NCI-H524 (cell line): Measurements from ENCODE around the gene TIGD3.
A peak's percentile ranks its signal among the peaks of the same experiment; 100 is the strongest.

Experiments used
- DNase-seq, 2 experiments: peaks; one replicate each; lab custom pipeline; 2025; lab: John Stamatoyannopoulos, UW

The TIGD3 gene

GRCh38 chr11:65370659-65371049, 16.1 kb downstream of the TIGD3 start:
- no peak for DNase-seq

DNA sequence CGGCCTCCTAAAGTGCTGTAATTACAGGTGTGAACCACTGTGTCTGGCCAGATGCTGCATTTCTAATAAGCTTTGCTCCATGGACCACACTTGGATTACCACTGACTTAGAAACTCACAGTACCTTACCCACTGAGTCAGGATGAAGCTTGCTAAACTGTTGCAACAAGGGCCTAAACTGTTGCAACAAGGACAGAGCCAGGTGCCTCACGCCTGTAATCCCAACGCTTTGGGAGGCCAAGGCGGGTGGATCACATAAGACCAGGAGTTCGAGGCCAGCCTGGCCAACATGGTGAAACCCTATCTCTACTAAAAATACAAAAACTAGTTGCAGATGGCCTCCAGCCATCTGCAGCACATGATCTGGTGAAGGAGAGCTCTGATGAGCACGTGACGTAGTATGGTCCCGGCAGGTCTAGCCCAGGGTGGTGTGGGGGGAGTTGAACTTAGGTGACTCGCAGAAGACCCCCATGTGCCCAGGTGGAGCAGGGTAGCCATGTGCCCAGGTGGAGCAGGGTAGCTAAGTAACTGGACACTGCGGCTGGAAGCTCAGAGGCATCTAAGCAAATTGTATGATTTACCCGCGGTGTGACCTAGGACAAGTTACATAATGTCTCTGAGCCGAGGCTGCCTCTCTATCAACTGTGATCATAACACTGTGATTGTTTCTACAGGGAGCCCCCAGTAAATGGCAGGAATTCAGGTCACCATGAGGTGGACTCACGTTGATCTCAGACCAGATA, 19.5 kb downstream of the TIGD3 start:
- DNase-seq, result no peak

GRCh38 chr11:65375012-65375411, 20.5 kb downstream of the TIGD3 start:
- no peak for DNase-seq

DNA sequence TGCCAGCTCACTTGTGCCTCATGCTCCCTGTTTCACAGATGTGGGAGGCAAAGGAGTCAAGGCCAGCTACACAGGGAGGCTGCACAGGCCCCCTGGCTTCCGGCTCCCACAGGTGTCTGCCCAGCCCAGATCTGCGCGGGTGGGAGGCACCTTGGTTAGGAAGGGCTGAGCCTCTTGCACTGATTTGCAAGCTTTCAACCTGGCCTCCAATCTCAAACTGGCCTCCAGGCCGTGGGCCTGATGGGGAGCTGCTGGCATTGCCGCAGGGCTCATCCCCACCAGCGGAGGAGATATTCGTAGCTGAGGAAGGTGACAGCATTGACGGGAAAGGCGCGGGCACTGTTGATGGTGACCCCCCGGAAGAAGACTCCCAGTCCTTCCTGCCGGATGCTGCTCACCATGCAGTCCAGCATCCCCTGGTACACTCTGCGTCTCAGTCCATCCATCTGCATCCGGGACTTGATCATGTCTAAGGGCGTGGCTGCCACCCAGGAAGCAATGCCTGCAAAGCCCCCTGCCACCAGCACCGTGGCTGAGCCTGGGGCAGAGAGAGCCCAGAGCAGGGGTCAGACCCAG, 21.7 kb downstream of the TIGD3 start:
- DNase-seq, result no peak

DNA sequence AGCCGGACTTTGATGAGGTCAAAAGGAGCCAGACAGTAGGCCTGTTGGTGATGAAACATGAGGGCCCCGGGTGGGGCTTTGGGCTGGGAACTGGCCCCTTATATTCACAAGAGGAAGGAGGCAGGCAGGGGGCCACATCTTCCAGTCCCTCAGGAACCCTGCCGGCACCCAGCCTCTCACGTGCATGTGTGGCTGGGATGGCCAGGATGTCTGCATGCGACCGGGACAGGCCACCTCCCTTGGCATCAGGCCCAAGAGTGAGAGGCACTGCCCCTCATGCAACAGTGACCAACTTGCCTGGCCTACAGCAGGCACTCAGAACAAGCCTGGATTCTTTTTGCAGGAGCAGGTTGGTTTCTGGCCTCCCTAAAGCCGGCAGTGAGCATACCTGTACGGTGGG, 22.5 kb downstream of the TIGD3 start:
- no peak for DNase-seq

DNA sequence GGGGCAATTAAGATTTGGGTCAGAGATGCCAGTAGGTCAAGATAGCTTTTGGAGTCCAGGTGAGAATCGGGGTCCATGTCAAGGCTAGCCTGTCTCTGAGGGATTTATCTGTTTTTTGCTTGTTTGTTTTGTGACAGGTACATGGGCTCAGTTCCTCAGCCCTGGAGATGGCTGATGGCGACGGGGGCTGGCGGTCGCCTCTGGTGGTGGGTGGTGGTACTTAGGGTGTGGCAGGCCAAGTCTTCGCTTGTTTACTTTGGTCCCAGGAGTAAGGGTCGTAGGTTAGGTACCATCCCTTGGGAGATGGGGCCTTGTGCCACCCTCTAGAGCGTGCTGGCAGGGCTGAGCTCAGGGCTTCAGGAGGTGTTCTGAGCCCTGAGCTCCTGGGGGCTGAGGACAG, 23.2 kb downstream of the TIGD3 start:
- no peak for DNase-seq

GRCh38 chr11:65378208-65378927, 23.8 kb downstream of the TIGD3 start:
- peak in 1 of 2 experiments; percentile 22 for DNase-seq

- DNase-seq, result no peak
These were observed 24.5 kb downstream of the TIGD3 start for GRCh38 chr11:65378928-65379638.

- DNase-seq, result no peak
These were observed 25.3 kb downstream of the TIGD3 start for GRCh38 chr11:65379698-65380459.

DNA sequence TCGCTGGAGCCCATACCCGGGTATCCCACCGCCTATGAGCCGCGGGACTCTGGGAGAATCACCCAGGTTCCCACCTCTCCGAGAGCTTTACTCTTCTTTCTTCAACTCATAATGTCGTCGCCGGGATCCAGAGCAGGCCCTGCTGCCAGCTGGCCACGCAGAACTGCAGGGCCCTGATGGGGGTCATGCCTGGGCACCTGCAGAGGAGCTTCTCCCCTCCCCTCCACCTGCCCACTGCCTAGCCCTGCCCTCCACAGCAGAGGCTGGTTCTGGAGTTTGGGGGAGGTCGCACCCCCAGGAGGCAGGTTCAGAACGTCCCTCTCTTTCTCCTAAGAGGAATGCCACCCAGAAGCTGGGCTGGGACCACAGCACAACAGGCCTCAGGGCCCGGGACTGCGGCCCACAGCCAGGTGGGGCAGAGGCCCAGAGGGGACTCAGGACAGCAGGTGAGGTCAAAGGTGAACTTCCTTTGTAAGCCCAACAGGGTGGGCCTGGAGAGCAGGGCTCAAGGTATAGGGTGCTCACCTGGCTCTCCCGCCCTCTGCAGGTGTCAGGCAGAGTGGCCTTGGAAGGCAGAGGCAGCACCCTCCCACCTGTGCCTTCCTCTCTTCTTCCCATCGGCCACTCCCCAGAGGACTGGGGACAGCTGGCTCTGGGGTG, 26.0 kb downstream of the TIGD3 start:
- DNase-seq, result no peak

DNA sequence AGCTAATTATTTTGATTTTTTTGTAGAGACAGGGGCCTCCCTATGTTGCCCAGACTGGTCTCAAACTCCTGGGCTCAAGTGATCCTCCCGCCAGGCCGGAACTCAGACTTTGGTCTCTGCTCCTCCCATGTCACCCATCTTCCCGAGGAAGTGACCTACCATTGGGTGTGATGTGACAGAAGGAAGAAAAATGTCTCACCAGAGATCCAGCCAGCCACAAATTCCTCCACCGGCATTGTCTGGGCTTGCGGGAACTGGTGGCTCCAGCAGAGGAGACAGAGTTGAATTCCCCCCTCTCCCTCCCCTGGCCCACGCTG, 27.1 kb downstream of the TIGD3 start:
- DNase-seq, result no peak

DNA sequence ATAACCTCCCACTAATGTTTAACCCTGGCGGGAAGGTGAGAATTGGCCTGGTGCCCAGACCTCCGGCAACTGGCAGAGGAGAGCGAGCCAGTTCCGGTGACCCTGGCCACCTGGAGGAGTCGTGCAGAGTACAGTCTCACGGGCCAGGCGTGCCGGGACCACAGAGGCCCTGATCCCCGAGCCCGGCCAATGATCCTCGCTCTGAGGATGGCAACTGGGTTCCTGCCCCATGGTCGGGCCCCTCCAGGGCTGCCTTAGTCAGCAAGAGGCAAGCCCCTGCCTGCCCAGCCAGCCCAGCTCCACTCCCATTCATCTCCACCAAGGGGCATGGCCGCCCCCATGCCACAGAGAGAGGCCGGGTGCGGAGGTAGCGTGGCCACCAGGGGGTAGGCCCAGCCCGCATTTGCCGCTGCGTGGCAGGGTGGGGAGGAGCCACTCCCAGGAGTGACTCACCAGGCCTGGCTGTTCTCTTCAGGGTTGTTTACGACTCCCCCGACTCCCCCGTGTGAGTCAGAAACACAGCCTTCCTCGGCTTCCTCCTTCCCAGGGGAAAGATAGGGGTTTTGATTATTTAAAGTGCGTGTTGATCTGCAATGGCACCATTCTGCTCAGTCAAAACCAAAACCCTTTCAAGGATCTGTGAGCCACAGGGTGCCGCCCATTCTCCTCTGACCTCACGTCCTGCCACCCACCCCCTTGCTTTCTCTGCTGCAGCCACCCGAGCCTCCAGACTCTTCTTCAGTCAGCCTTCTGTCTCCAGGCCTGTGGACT, 27.7 kb downstream of the TIGD3 start, which contains the start of gene SLC25A45:
TSS of gene SLC25A45 (minus strand) at position 614 of the 771 bp plus-strand sequence. CDS start 695 bp downstream, outside the sequence.
- peak; percentile 89 to 91 for DNase-seq

DNA sequence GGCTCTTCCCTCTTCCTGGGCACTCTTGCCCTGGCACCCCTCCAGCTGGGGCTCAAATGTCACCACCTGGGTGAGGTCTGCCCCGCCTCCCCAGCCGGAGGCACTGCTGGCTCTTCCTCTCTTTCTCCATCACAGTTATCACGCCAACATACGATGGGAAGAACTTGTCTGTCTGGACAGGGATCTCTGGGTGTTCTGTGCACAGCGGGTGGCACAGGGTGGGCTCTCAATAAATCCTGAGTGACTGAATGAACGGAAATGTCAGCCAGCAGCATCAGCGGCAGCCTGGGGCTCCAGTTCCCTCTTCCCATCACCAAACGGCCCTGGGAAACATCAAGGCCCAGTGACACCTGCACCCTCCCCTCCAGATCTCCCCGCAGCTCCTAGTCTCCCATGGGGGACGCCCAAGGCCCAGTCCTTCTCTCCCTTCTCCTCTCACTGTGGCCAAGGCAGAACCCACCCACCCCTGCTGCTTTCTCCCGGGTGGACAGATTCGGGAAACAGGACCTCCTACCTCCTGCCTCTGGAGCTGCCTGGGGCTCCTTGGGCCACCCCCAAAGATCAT, 28.3 kb downstream of the TIGD3 start:
- DNase-seq, result peak in 1 of 2 experiments; percentile 96

DNA sequence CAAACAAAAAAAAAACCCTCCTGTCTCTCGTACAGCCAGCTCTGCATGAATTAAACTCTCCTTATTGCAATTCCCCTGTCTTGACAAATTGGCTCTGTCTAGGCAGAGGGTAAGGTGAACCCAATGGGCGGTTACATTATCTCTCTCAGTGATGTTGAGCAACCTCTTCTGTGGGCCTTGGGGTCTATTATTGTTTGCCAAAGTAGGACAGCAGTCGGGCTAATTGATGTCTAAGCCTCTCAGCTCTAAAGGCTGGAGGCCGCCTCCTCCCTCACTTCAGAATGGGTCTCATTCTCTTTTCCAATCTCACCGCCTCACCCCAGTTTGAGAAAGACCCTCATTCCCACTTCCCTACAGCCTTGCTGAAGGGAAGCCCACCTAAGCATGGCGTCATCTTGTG, 29.2 kb downstream of the TIGD3 start:
- no peak for DNase-seq

DNA sequence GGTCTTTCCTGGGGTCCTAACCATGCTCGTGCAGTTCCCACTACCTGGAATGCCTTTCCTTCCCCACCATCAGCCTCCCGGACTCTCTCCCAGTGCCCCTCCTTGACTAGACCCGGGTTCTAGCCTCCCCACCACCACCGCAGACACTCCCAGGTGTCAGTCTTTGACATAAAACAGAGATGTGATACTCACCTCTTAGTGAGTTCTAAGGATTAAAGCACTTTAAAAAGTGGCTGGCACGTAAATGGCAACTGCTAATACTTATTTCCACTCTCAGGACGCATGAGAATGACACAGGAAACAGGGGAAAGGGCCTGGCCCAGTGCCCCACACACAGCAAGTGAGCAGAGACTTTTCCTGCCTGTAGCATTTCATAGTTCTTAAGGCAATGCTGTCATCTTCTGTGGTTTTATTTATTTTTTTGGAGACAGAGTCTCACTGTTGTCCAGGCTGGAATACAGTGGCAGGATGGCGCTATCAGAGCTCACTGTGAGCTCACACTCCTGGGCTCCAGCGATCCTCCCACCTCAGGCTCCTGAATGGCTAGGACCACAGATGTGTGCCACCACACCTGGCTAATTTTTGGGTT, 29.8 kb downstream of the TIGD3 start:
- no peak for DNase-seq

- DNase-seq, result peak; percentile 6 to 70
These were observed 32.0 kb downstream of the TIGD3 start, which contains the start of gene FRMD8 for GRCh38 chr11:65386307-65387140. TSS of gene FRMD8 (plus strand) at chr11:65386637. CDS start at chr11:65387037, 400 bp downstream.

DNA sequence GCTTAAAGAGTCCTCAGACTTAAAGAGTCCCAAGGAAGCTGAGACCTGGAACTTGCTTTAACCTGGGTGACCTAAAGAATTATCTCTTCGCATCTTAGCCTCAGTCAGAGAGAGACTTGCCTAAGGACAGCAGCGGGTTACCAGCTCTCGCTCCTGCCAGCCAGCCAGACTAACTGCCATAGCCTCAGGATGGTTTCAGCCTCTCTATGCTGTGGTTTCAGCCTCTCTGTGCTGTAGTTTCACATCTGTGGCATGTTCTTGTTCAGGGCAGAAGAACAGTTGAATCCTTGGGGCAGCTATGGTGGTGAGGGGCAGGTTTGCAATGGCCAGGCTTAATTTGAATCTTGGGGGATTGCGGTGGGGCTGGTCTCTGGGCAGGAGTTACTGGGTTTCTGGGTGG, 34.2 kb downstream of the TIGD3 start:
- DNase-seq, result no peak

GRCh38 chr11:65389294-65389980, 34.9 kb downstream of the TIGD3 start:
- no peak for DNase-seq
